HepG2 (cell line): ENCODE measurements around the gene RPS27A. TPM values are rescaled to one million over a fixed set of nuclear protein-coding genes. Genes with fewer than 3 reads are reported as not detected.
"Not testable (repeated sequence)": the region's sequence is repeated elsewhere in the genome, so short reads cannot be mapped to it uniquely, and the experiment has no call there.

Source experiments
- ATAC-seq: fragments of 200-7000 bp; cut with Tn5 transposase; 3 replicates; pipeline ENCODE4 v1.9.1; 2020; ENCODE audit warnings: mild to moderate bottlenecking, moderate library complexity
- BruUV-seq: library from RNA; stranded (reverse); fragments of 400-500 nt; replicated peaks from 2 replicates; lab custom pipeline; 2021; lab: Mats Ljungman, UMichigan
- CTCF ChIA-PET: fragments of 300-600 bp; formaldehyde crosslinking; extraction: SDS; loops from one replicate; lab custom pipeline; 2021; ENCODE audit warnings: low total read pairs, inconsistent platforms, low intra/inter-chr PET ratio; lab: Yijun Ruan, JAX
- POLR2A ChIA-PET: fragments of 350-600 bp; sonication (Branson Sonifier 250); formaldehyde crosslinking; loops from one replicate; lab custom pipeline; 2020; ENCODE audit warnings: antibody characterized with exemption, inconsistent platforms; lab: Yijun Ruan, JAX
- DNase-seq: peaks from one replicate; pipeline ENCODE4 v3.0.0-alpha.2; 2015; ENCODE audit warnings: low spot score
- FAIRE-seq: peaks from 3 replicates; lab custom pipeline; 2011; peaks lifted over from hg19 to GRCh38; lab: Jason Lieb, UNC
- H2AFZ ChIP-seq: one replicate; pipeline ENCODE4 v1.6.1; 2011; ENCODE audit warnings: low read length, inconsistent platforms
- H3K27ac ChIP-seq: fragments of 300-600 bp; 3 replicates; pipeline ENCODE4 v1.8.0; 2011; ENCODE audit warnings: mixed run types, mild to moderate bottlenecking, mixed read lengths, low read length, inconsistent platforms; ENCODE audit not compliant: insufficient read depth; ENCODE audit errors: extremely low read length
- H3K27me3 ChIP-seq, 2 experiments: fragments of 200-600 bp in 1 of 2; 2 replicates in 1 of 2; 3 replicates in 1 of 2; pipeline versions ENCODE4 v1.6.0 to v1.8.0; 2011; ENCODE audit warnings: low read length in 2 of 2, mild to moderate bottlenecking in 2 of 2, moderate library complexity in 2 of 2, inconsistent platforms in 1 of 2; ENCODE audit not compliant: insufficient read depth in 2 of 2, control insufficient read depth in 1 of 2
- H3K36me3 ChIP-seq, 2 experiments: fragments of 200-600 bp in 1 of 2; replicated peaks in 1 of 2; 2 replicates in 1 of 2; 3 replicates in 1 of 2; pipeline versions ENCODE4 v1.5.1 to v1.8.0; 2011; ENCODE audit warnings: low read length in 2 of 2, inconsistent platforms in 1 of 2; ENCODE audit not compliant: insufficient read depth in 2 of 2, control insufficient read depth in 1 of 2
- H3K4me1 ChIP-seq: 2 replicates; pipeline ENCODE4 v1.5.1; 2012; ENCODE audit warnings: low read length, inconsistent platforms; ENCODE audit not compliant: insufficient read depth
- H3K4me2 ChIP-seq: 2 replicates; pipeline ENCODE4 v1.6.0; 2011; ENCODE audit warnings: low read depth, low read length, inconsistent platforms
- H3K4me3 ChIP-seq, 3 experiments: fragments of 200-600 bp in 1 of 3; sonication (generic), shearing (Covaris generic) in 1 of 3; replicated peaks in 1 of 3; 2 replicates each; pipeline ENCODE4 v1.5.1; 2011 to 2016; ENCODE audit warnings: low read length in 3 of 3, inconsistent platforms in 2 of 3, low read depth in 2 of 3, mild to moderate bottlenecking in 2 of 3, control low read depth in 1 of 3, mixed read lengths in 1 of 3; ENCODE audit not compliant: insufficient read depth in 1 of 3
- H3K79me2 ChIP-seq: one replicate; pipeline ENCODE4 v1.6.1; 2011; ENCODE audit warnings: low read length, inconsistent platforms; ENCODE audit not compliant: insufficient read depth
- H3K9ac ChIP-seq: 2 replicates; pipeline ENCODE4 v1.6.0; 2011; ENCODE audit warnings: mild to moderate bottlenecking, low read depth, low read length, inconsistent platforms; ENCODE audit not compliant: insufficient read depth
- H3K9me3 ChIP-seq: 2 replicates; pipeline ENCODE4 v1.5.1; 2012; ENCODE audit warnings: mild to moderate bottlenecking, low read length
- H4K20me1 ChIP-seq: 2 replicates; pipeline ENCODE4 v1.6.0; 2011; ENCODE audit warnings: inconsistent platforms, mild to moderate bottlenecking, low read length, moderate library complexity; ENCODE audit not compliant: insufficient read depth
- CAMTA2 ChIP-seq: sonication (generic); formaldehyde crosslinking; IDR thresholded peaks from 2 replicates; pipeline ENCODE4 v1.4.0; 2020; ENCODE audit warnings: mild to moderate bottlenecking, missing genetic modification reagents, borderline replicate concordance
- IKZF1 ChIP-seq: fragments of 450-650 bp; IDR thresholded peaks from 2 replicates; pipeline ENCODE4 v1.7.1; 2016
- IRX3 ChIP-seq: sonication (generic); formaldehyde crosslinking; IDR thresholded peaks from 2 replicates; pipeline ENCODE4 v1.8.1; 2023; ENCODE audit warnings: mild to moderate bottlenecking, low read depth, missing genetic modification reagents, borderline replicate concordance
- NFKBIZ ChIP-seq: IDR thresholded peaks from 2 replicates; pipeline ENCODE4 v1.6.1; 2018; ENCODE audit warnings: missing genetic modification reagents, missing compliant biosample characterization
- NR2C2 ChIP-seq: sonication (generic); formaldehyde crosslinking; IDR thresholded peaks from 2 replicates; pipeline ENCODE4 v1.4.0; 2020; ENCODE audit warnings: missing genetic modification reagents, mild to moderate bottlenecking, moderate library complexity, borderline replicate concordance
- SCMH1 ChIP-seq: sonication (generic); formaldehyde crosslinking; IDR thresholded peaks from 2 replicates; pipeline ENCODE4 v1.9.0; 2021; ENCODE audit warnings: missing genetic modification reagents, mild to moderate bottlenecking, borderline replicate concordance
- TMF1 ChIP-seq: sonication (generic); formaldehyde crosslinking; IDR thresholded peaks from 2 replicates; pipeline ENCODE4 v1.8.1; 2022; ENCODE audit warnings: low read depth, missing genetic modification reagents
- USF2 ChIP-seq, 2 experiments: sonication (generic) in 1 of 2; formaldehyde crosslinking in 1 of 2; IDR thresholded peaks; 2 replicates each; pipeline versions ENCODE4 v1.5.1 to v1.6.1; 2011 to 2020; ENCODE audit warnings: borderline replicate concordance in 1 of 2, low read depth in 1 of 2, low read length in 1 of 2, mild to moderate bottlenecking in 1 of 2, missing genetic modification reagents in 1 of 2, moderate library complexity in 1 of 2
- XBP1 ChIP-seq: sonication (generic); formaldehyde crosslinking; IDR thresholded peaks from 2 replicates; pipeline ENCODE4 v1.5.0; 2020; ENCODE audit warnings: missing genetic modification reagents
- ZFP41 ChIP-seq: sonication (generic); formaldehyde crosslinking; IDR thresholded peaks from 2 replicates; pipeline ENCODE4 v1.4.0; 2020; ENCODE audit warnings: mild to moderate bottlenecking, missing genetic modification reagents, borderline replicate concordance
- ZMAT5 ChIP-seq: sonication (generic); formaldehyde crosslinking; IDR thresholded peaks from 2 replicates; pipeline ENCODE4 v1.5.0; 2020; ENCODE audit warnings: mild to moderate bottlenecking, low read depth, missing genetic modification reagents, borderline replicate concordance
- ZNF160 ChIP-seq: sonication (generic); formaldehyde crosslinking; IDR thresholded peaks from 2 replicates; pipeline ENCODE4 v1.8.0; 2022; ENCODE audit warnings: mild to moderate bottlenecking, inconsistent platforms, missing genetic modification reagents
- ZNF33A ChIP-seq: sonication (generic); formaldehyde crosslinking; IDR thresholded peaks from 2 replicates; pipeline ENCODE4 v1.5.1; 2020; ENCODE audit warnings: missing genetic modification reagents, mild to moderate bottlenecking, moderate library complexity, borderline replicate concordance
- ZNF513 ChIP-seq: sonication (generic); formaldehyde crosslinking; conservative IDR thresholded peaks from 2 replicates; pipeline ENCODE4 v1.5.0; 2020; ENCODE audit warnings: missing genetic modification reagents
- WGBS: methylation state at CpG from one replicate; pipeline ENCODE4 v1.1.6; 2017; ENCODE audit warnings: low lambda C conversion rate; 5-methylcytosine and 5-hydroxymethylcytosine counted together
- in situ Hi-C: cut with HindIII; loops from 2 replicates; pipeline ENCODE4 v1.10.0; 2017; ENCODE audit warnings: low pct_unique_long_range_greater_than_20kb; ENCODE audit not compliant: extremely low pct_ligation_motif_present
- intact Hi-C: fragments of 100-400 bp; cut with micrococcal nuclease; formaldehyde crosslinking; loops from one replicate; pipeline ENCODE4 v1.10.0; 2022; ENCODE audit not compliant: unreplicated experiment
- polyA plus RNA-seq, 8 experiments: library from polyadenylated mRNA; depleted of rRNA in 3 of 8; stranded (reverse) in 7 of 8; unstranded in 1 of 8; fragments of >200 nt; fragmentation: Illumina TruSeq in 4 of 8; extraction: Trizol in 4 of 8; gene quantifications; 2 replicates each; pipeline versions ENCODE4 v1.2.1 to v1.2.3, GENCODE V29; 2011 to 2016; ENCODE audit warnings: low read depth in 4 of 8, missing spikeins in 1 of 8, mixed read lengths in 1 of 8; ENCODE audit not compliant: insufficient read depth in 1 of 8
- total RNA-seq, 5 experiments: library from RNA; depleted of rRNA; stranded (reverse); fragments of >200 nt; fragmentation: Illumina TruSeq; extraction: Trizol; gene quantifications; 2 replicates each; pipeline ENCODE4 v1.2.3, GENCODE V29; 2016; ENCODE audit warnings: low read depth in 1 of 5

The RPS27A gene
- total and polyA plus RNA-seq, 2 of the 13 experiments (the other 11 are each of a cell fraction or from before 2014, with no cell fraction given) = 2,779 to 3,269 TPM

- H3K4me2 ChIP-seq, H3K79me2 ChIP-seq, CTCF ChIA-PET, H3K27me3 ChIP-seq, H2AFZ ChIP-seq, POLR2A ChIA-PET, BruUV-seq, H4K20me1 ChIP-seq, DNase-seq, H3K27ac ChIP-seq, H3K9ac ChIP-seq, intact Hi-C loops, H3K9me3 ChIP-seq, FAIRE-seq, ATAC-seq, H3K4me3 ChIP-seq, H3K4me1 ChIP-seq, in situ Hi-C loops: not testable (repeated sequence)
- peaks cover 3 to 20% of the 10 kb centered on the region in 2 experiments; a peak in 3 of 5 replicates for H3K36me3 ChIP-seq
- WGBS = 94% methylated on average over 2 of the region's 2 CpGs
Measured at GRCh38 chr2:55191888-55192287, 40.6 kb upstream of the RPS27A start.

GRCh38 chr2:55196526-55196925 is 36.0 kb upstream of the RPS27A start:
- FAIRE-seq = no peak
- POLR2A ChIA-PET = no interaction called here
- no peak for TF ChIP-seq NFKBIZ (CRISPR knock-in tag)
- TF ChIP-seq ZNF33A = no peak
- TF ChIP-seq USF2 (IDR thresholded peaks at IDR 0.05; ENCODE audit: low read depth, low read length) = no peak
- TF ChIP-seq USF2 (CRISPR knock-in tag; IDR thresholded peaks at IDR 0.05; ENCODE audit: borderline replicate concordance) = no peak
- no peak for TF ChIP-seq IRX3 (CRISPR knock-in tag)
- no peak for TF ChIP-seq ZFP41 (CRISPR knock-in tag)
- no peak for TF ChIP-seq XBP1
- no peak for TF ChIP-seq ZMAT5 (CRISPR knock-in tag)
- TF ChIP-seq IKZF1 = no peak
- TF ChIP-seq ZNF160 = no peak
- TF ChIP-seq NR2C2 (CRISPR knock-in tag) = no peak
- TF ChIP-seq TMF1 (CRISPR knock-in tag) = no peak
- TF ChIP-seq CAMTA2 = no peak
- no peak for TF ChIP-seq ZNF513
- TF ChIP-seq SCMH1 (CRISPR knock-in tag) = no peak

More at GRCh38 chr2:55196526-55196925, 36.0 kb upstream of the RPS27A start:
- Histone ChIP-seq H4K20me1 (no peaks in the 10 kb centered on the region), H3K36me3 (peaks cover 6 to 16% of the 10 kb centered on the region in 2 experiments; a peak in 2 of 5 replicates), H3K27me3 (no peaks in the 10 kb centered on the region), H3K4me2 (no peak overlapping the region), H2AFZ (no peak overlapping the region), H3K79me2 (no peaks in the 10 kb centered on the region), H3K4me3 (no peak overlapping the region), H3K9me3 (peaks cover 4% of the 10 kb centered on the region; the same call in 1 of the 2 replicates), H3K27ac (no peak overlapping the region), H3K9ac (no peak overlapping the region), H3K4me1 (no peaks in the 10 kb centered on the region)
- BruUV-seq = no TSS peak
- ATAC-seq (no peak), DNase-seq (no peak)
- whole genome bisulfite sequencing = 100% methylated on average over 2 of the region's 2 CpGs
- in situ Hi-C loops (no loop called here), intact Hi-C loops (no loop called here)
- CTCF ChIA-PET = no interaction called here
